ENCODE data around the gene SH3PXD2A.

The SH3PXD2A gene

GRCh38 chr10:103637011-103637410 is 218.4 kb downstream of the SH3PXD2A start:
- Histone ChIP-seq H3K27me3 (ENCODE audit: insufficient read depth, low read length) (no peaks in the 10 kb centered on the region), H3K36me3 (ENCODE audit: control insufficient read depth in 1 of 2, insufficient read depth in 2 of 2, low read length in 2 of 2) (peaks cover 0 to 3% of the 10 kb centered on the region in 2 experiments), H3K4me2 (ENCODE audit: low read length) (no peak overlapping the region), H2AK5ac (ENCODE audit: low read length) (no peak overlapping the region), H4K91ac (ENCODE audit: low read depth, low read length) (no peak overlapping the region), H2BK120ac (ENCODE audit: insufficient read depth, low read length, poor library complexity) (no peak overlapping the region), H2AFZ (ENCODE audit: insufficient read depth, low read length, poor library complexity) (no peak overlapping the region), H4K12ac (ENCODE audit: low read depth, low read length) (no peak overlapping the region), H3K79me1 (ENCODE audit: low read length) (no peaks in the 10 kb centered on the region), H3K27ac (ENCODE audit: low read depth, low read length) (no peak overlapping the region), H3K9me3 (ENCODE audit: insufficient read depth, low read depth, low read length) (no peaks in the 10 kb centered on the region), H2BK12ac (ENCODE audit: low read length) (no peak overlapping the region), H3K4me1 (ENCODE audit: control insufficient read depth in 1 of 2, insufficient read depth in 2 of 2, low read length in 2 of 2) (peaks cover 0 to 5% of the 10 kb centered on the region in 2 experiments), H3K14ac (ENCODE audit: low read length) (no peak overlapping the region), H4K8ac (ENCODE audit: low read depth, low read length) (no peak overlapping the region), H3K18ac (ENCODE audit: low read length) (no peak overlapping the region), H3K4ac (ENCODE audit: low read depth, low read length) (no peak overlapping the region), H3K9ac (ENCODE audit: low read length) (no peak overlapping the region), H3K23ac (ENCODE audit: low read length) (no peak overlapping the region), H3K79me2 (ENCODE audit: control insufficient read depth, insufficient read depth, low read length, poor library complexity) (no peaks in the 10 kb centered on the region), H2BK5ac (ENCODE audit: low read depth, low read length, poor library complexity) (no peak overlapping the region), H3K4me3 (ENCODE audit: low read depth, low read length) (no peak overlapping the region)
- peak in 1 of 2 donors; percentile 41 for DNase-seq
- WGBS (ENCODE audit: extremely low coverage, insufficient coverage, insufficient read length) = no CpG with 5 or more reads among the region's 10 CpGs

DNA sequence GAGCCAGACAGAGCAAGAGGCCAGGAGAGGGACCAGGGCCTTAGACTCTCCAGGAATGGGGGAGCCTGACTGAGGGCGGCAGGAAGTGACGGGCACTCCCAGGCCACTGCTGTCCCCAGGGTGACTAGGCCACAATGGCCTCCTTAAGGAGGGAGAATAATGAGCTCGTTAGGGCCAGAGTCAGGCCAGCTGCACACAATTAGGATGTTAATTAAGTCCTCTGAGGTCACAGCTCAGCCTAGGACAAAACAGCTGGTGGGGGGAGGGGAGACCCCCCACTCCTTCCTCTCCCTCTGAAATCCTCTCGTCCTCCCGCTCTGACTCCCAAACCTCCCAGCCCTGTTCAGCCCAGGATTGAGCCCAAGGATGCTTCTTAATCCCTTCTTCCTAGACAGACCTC is 218.9 kb downstream of the SH3PXD2A start:
- H3K27ac ChIP-seq (ENCODE audit: low read depth, low read length) = no peak overlapping the region
- no peak overlapping the region for H3K4me3 ChIP-seq (ENCODE audit: low read depth, low read length)
- H3K9me3 ChIP-seq (ENCODE audit: insufficient read depth, low read depth, low read length) = no peaks in the 10 kb centered on the region
- no peak overlapping the region for H4K91ac ChIP-seq (ENCODE audit: low read depth, low read length)
- no peaks in the 10 kb centered on the region for H3K79me2 ChIP-seq (ENCODE audit: control insufficient read depth, insufficient read depth, low read length, poor library complexity)
- no peak overlapping the region for H2BK5ac ChIP-seq (ENCODE audit: low read depth, low read length, poor library complexity)
- no peak overlapping the region for H3K4me2 ChIP-seq (ENCODE audit: low read length)
- H3K14ac ChIP-seq (ENCODE audit: low read length) = no peak overlapping the region
- peaks cover 0 to 3% of the 10 kb centered on the region in 2 experiments for H3K36me3 ChIP-seq (ENCODE audit: control insufficient read depth in 1 of 2, insufficient read depth in 2 of 2, low read length in 2 of 2)
- H3K4ac ChIP-seq (ENCODE audit: low read depth, low read length) = no peak overlapping the region
- H3K18ac ChIP-seq (ENCODE audit: low read length) = no peak overlapping the region
- no peaks in the 10 kb centered on the region for H3K79me1 ChIP-seq (ENCODE audit: low read length)
- H2AFZ ChIP-seq (ENCODE audit: insufficient read depth, low read length, poor library complexity) = no peak overlapping the region
- no peak overlapping the region for H4K12ac ChIP-seq (ENCODE audit: low read depth, low read length)
- no peak overlapping the region for H4K8ac ChIP-seq (ENCODE audit: low read depth, low read length)
- WGBS (ENCODE audit: extremely low coverage, insufficient coverage, insufficient read length) = no CpG with 5 or more reads among the region's 5 CpGs
- no peak overlapping the region for H2BK120ac ChIP-seq (ENCODE audit: insufficient read depth, low read length, poor library complexity)
- no peaks in the 10 kb centered on the region for H3K27me3 ChIP-seq (ENCODE audit: insufficient read depth, low read length)
- H3K23ac ChIP-seq (ENCODE audit: low read length) = no peak overlapping the region
- no peak overlapping the region for H3K9ac ChIP-seq (ENCODE audit: low read length)
- DNase-seq = no peak
- no peak overlapping the region for H2AK5ac ChIP-seq (ENCODE audit: low read length)
- peaks cover 0 to 5% of the 10 kb centered on the region in 2 experiments for H3K4me1 ChIP-seq (ENCODE audit: control insufficient read depth in 1 of 2, insufficient read depth in 2 of 2, low read length in 2 of 2)
- no peak overlapping the region for H2BK12ac ChIP-seq (ENCODE audit: low read length)

GRCh38 chr10:103635580-103635979 is 219.8 kb downstream of the SH3PXD2A start:
- no peak for DNase-seq
- Histone ChIP-seq H3K4me1 (ENCODE audit: control insufficient read depth in 1 of 2, insufficient read depth in 2 of 2, low read length in 2 of 2) (peaks cover 0 to 5% of the 10 kb centered on the region in 2 experiments), H3K18ac (ENCODE audit: low read length) (no peak overlapping the region), H3K27me3 (ENCODE audit: insufficient read depth, low read length) (no peaks in the 10 kb centered on the region), H3K4me3 (ENCODE audit: low read depth, low read length) (no peak overlapping the region), H2BK120ac (ENCODE audit: insufficient read depth, low read length, poor library complexity) (no peak overlapping the region), H3K4me2 (ENCODE audit: low read length) (no peak overlapping the region), H2AFZ (ENCODE audit: insufficient read depth, low read length, poor library complexity) (no peak overlapping the region), H2BK5ac (ENCODE audit: low read depth, low read length, poor library complexity) (no peak overlapping the region), H2AK5ac (ENCODE audit: low read length) (no peak overlapping the region), H4K12ac (ENCODE audit: low read depth, low read length) (no peak overlapping the region), H3K79me2 (ENCODE audit: control insufficient read depth, insufficient read depth, low read length, poor library complexity) (no peaks in the 10 kb centered on the region), H3K9ac (ENCODE audit: low read length) (no peak overlapping the region), H3K79me1 (ENCODE audit: low read length) (no peaks in the 10 kb centered on the region), H3K14ac (ENCODE audit: low read length) (no peak overlapping the region), H3K9me3 (ENCODE audit: insufficient read depth, low read depth, low read length) (no peaks in the 10 kb centered on the region), H3K27ac (ENCODE audit: low read depth, low read length) (no peak overlapping the region), H3K36me3 (ENCODE audit: control insufficient read depth in 1 of 2, insufficient read depth in 2 of 2, low read length in 2 of 2) (peaks cover 0 to 3% of the 10 kb centered on the region in 2 experiments), H2BK12ac (ENCODE audit: low read length) (no peak overlapping the region), H3K23ac (ENCODE audit: low read length) (no peak overlapping the region), H3K4ac (ENCODE audit: low read depth, low read length) (no peak overlapping the region), H4K91ac (ENCODE audit: low read depth, low read length) (no peak overlapping the region), H4K8ac (ENCODE audit: low read depth, low read length) (no peak overlapping the region)
- no CpG with 5 or more reads among the region's 5 CpGs for WGBS (ENCODE audit: extremely low coverage, insufficient coverage, insufficient read length)

DNA sequence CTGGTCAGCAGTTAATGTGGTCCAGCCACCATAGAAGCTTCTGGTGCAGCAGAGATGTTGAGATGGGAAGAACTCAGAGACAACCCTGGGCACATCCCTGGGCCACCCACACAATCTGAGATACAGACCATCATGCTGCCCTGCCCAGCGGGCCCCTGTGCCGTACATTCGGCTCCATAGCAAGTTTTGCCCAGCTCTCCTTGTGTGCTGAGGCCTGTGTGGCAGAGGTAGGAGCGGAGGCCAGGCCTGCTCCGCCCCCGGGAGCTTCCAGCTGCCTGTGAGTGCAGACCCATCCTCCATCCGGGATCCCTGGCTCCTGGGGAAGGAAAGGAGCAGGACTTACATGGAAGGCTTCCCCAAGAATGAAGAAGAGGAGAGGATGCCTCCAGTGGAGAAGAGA is 221.5 kb downstream of the SH3PXD2A start:
- H3K4me1 ChIP-seq (ENCODE audit: control insufficient read depth in 1 of 2, insufficient read depth in 2 of 2, low read length in 2 of 2) = peaks cover 0 to 5% of the 10 kb centered on the region in 2 experiments
- no peaks in the 10 kb centered on the region for H3K9me3 ChIP-seq (ENCODE audit: insufficient read depth, low read depth, low read length)
- H2BK120ac ChIP-seq (ENCODE audit: insufficient read depth, low read length, poor library complexity) = no peak overlapping the region
- no peak overlapping the region for H3K4me2 ChIP-seq (ENCODE audit: low read length)
- H2AK5ac ChIP-seq (ENCODE audit: low read length) = no peak overlapping the region
- no peak for DNase-seq
- H4K12ac ChIP-seq (ENCODE audit: low read depth, low read length) = no peak overlapping the region
- H3K79me1 ChIP-seq (ENCODE audit: low read length) = no peaks in the 10 kb centered on the region
- no peak overlapping the region for H3K4me3 ChIP-seq (ENCODE audit: low read depth, low read length)
- no peaks in the 10 kb centered on the region for H3K79me2 ChIP-seq (ENCODE audit: control insufficient read depth, insufficient read depth, low read length, poor library complexity)
- H4K8ac ChIP-seq (ENCODE audit: low read depth, low read length) = no peak overlapping the region
- H3K9ac ChIP-seq (ENCODE audit: low read length) = no peak overlapping the region
- H2BK5ac ChIP-seq (ENCODE audit: low read depth, low read length, poor library complexity) = no peak overlapping the region
- no peak overlapping the region for H3K18ac ChIP-seq (ENCODE audit: low read length)
- H3K14ac ChIP-seq (ENCODE audit: low read length) = no peak overlapping the region
- no CpG with 5 or more reads among the region's 7 CpGs for WGBS (ENCODE audit: extremely low coverage, insufficient coverage, insufficient read length)
- H2BK12ac ChIP-seq (ENCODE audit: low read length) = no peak overlapping the region
- H3K27ac ChIP-seq (ENCODE audit: low read depth, low read length) = no peak overlapping the region
- no peaks in the 10 kb centered on the region for H3K27me3 ChIP-seq (ENCODE audit: insufficient read depth, low read length)
- no peak overlapping the region for H3K4ac ChIP-seq (ENCODE audit: low read depth, low read length)
- H3K36me3 ChIP-seq (ENCODE audit: control insufficient read depth in 1 of 2, insufficient read depth in 2 of 2, low read length in 2 of 2) = peaks cover 2 to 3% of the 10 kb centered on the region in 2 experiments
- H4K91ac ChIP-seq (ENCODE audit: low read depth, low read length) = no peak overlapping the region
- no peak overlapping the region for H3K23ac ChIP-seq (ENCODE audit: low read length)
- H2AFZ ChIP-seq (ENCODE audit: insufficient read depth, low read length, poor library complexity) = no peak overlapping the region

All from trophoblast cell (in vitro differentiated cells and primary cell).